HEK293T (cell line): ENCODE data around the gene IPO13.

ENCODE experiments used
- CTCF ChIA-PET: fragments of 350-600 bp; formaldehyde crosslinking; extraction: SDS; loops from one replicate; lab custom pipeline; 2021; ENCODE audit warnings: antibody characterized with exemption, inconsistent platforms; lab: Yijun Ruan, JAX
- POLR2A ChIA-PET: fragments of 350-600 bp; formaldehyde crosslinking; extraction: SDS; loops from one replicate; lab custom pipeline; 2020; ENCODE audit warnings: antibody characterized with exemption, inconsistent platforms; lab: Yijun Ruan, JAX
- DNase-seq: peaks from one replicate; pipeline ENCODE4 v3.0.0; 2012; ENCODE audit warnings: mixed read lengths; ENCODE audit errors: extremely low spot score
- ARNT ChIP-seq: fragments of 450-650 bp; IDR thresholded peaks from 2 replicates; pipeline ENCODE4 v1.6.1; 2017; ENCODE audit warnings: mild to moderate bottlenecking
- BHLHE40 ChIP-seq: fragments of 450-650 bp; IDR thresholded peaks from 2 replicates; pipeline ENCODE4 v1.6.1; 2016; ENCODE audit warnings: mild to moderate bottlenecking, moderate library complexity, borderline replicate concordance
- CTBP1 ChIP-seq: fragments of 450-650 bp; IDR thresholded peaks from 2 replicates; pipeline ENCODE4 v1.6.1; 2016; ENCODE audit warnings: borderline replicate concordance
- ELF4 ChIP-seq: fragments of 450-650 bp; IDR thresholded peaks from 2 replicates; pipeline ENCODE4 v1.6.1; 2017; ENCODE audit warnings: antibody characterized with exemption
- FOXA1 ChIP-seq: fragments of 450-650 bp; IDR thresholded peaks from 2 replicates; pipeline ENCODE4 v1.6.1; 2016; ENCODE audit warnings: mild to moderate bottlenecking
- FOXK2 ChIP-seq: fragments of 450-650 bp; IDR thresholded peaks from 2 replicates; pipeline ENCODE4 v1.6.1; 2016; ENCODE audit warnings: mild to moderate bottlenecking
- FOXM1 ChIP-seq: fragments of 450-650 bp; IDR thresholded peaks from 2 replicates; pipeline ENCODE4 v1.6.1; 2017; ENCODE audit warnings: mild to moderate bottlenecking, borderline replicate concordance
- HDGF ChIP-seq: fragments of 450-650 bp; IDR thresholded peaks from 2 replicates; pipeline ENCODE4 v1.6.1; 2017; ENCODE audit warnings: antibody characterized with exemption, borderline replicate concordance
- L3MBTL2 ChIP-seq: fragments of 450-650 bp; conservative IDR thresholded peaks from 2 replicates; pipeline ENCODE4 v1.6.1; 2016; ENCODE audit warnings: mild to moderate bottlenecking
- LEF1 ChIP-seq: fragments of 450-650 bp; IDR thresholded peaks from 2 replicates; pipeline ENCODE4 v1.6.1; 2017; ENCODE audit warnings: mild to moderate bottlenecking, borderline replicate concordance
- NFRKB ChIP-seq: fragments of 450-650 bp; IDR thresholded peaks from 2 replicates; pipeline ENCODE4 v1.6.1; 2016; ENCODE audit warnings: mild to moderate bottlenecking, moderate library complexity
- PKNOX1 ChIP-seq: fragments of 450-650 bp; IDR thresholded peaks from 2 replicates; pipeline ENCODE4 v1.6.1; 2016
- SP1 ChIP-seq: fragments of 450-650 bp; IDR thresholded peaks from 2 replicates; pipeline ENCODE4 v1.6.1; 2017
- SUZ12 ChIP-seq: fragments of 450-650 bp; IDR thresholded peaks from 2 replicates; pipeline ENCODE4 v1.6.1; 2016; ENCODE audit warnings: mild to moderate bottlenecking
- TARDBP ChIP-seq: fragments of 450-650 bp; IDR thresholded peaks from 2 replicates; pipeline ENCODE4 v1.6.1; 2016
- ZNF384 ChIP-seq: fragments of 450-650 bp; IDR thresholded peaks from 2 replicates; pipeline ENCODE4 v1.6.1; 2016

Gene IPO13

GRCh38 chr1:43946236-43947060 is at the start of gene IPO13:
IPO13 (plus strand) TSS chr1:43946950; CDS start chr1:43947601, 651 bp downstream.
- CTCF ChIA-PET: interaction anchor here (0.7 to 5.1 kb wide), 9 partner anchors 8 to 302 kb away, joined by 3 to 33 read pairs (median 5); no protein-coding TSS in a partner anchor
- POLR2A ChIA-PET: interaction anchor here (0.7 to 4.6 kb wide), 9 partner anchors 11 to 492 kb away, joined by 3 to 25 read pairs (median 5); partner anchors contain the start of genes ATP6V0B and B4GALT2
- DNase-seq: peak; percentile 97
- TF ChIP-seq BHLHE40: no peak
- no peak for TF ChIP-seq ZNF384
- no peak for TF ChIP-seq LEF1
- TF ChIP-seq HDGF: no peak
- TF ChIP-seq SP1: no peak
- peak; percentile 55; the same call in 1 of the 2 replicates for TF ChIP-seq ELF4
- TF ChIP-seq ARNT: no peak
- peak; percentile 72 for TF ChIP-seq L3MBTL2
- TF ChIP-seq FOXK2: no peak
- no peak for TF ChIP-seq SUZ12
- TF ChIP-seq PKNOX1: peak; percentile 86
- TF ChIP-seq CTBP1: no peak
- no peak for TF ChIP-seq NFRKB
- no peak for TF ChIP-seq TARDBP
- TF ChIP-seq FOXA1: no peak
- TF ChIP-seq FOXM1: no peak

GRCh38 chr1:43898981-43899380 is 47.8 kb upstream of the IPO13 start:
- no peak for TF ChIP-seq ELF4
- TF ChIP-seq CTBP1: no peak
- no peak for TF ChIP-seq LEF1
- no peak for TF ChIP-seq BHLHE40
- TF ChIP-seq HDGF: no peak
- no peak for TF ChIP-seq L3MBTL2
- no peak for TF ChIP-seq PKNOX1
- no peak for TF ChIP-seq TARDBP
- no peak for TF ChIP-seq FOXA1
- no peak for TF ChIP-seq ARNT
- no peak for TF ChIP-seq SUZ12
- TF ChIP-seq FOXM1: no peak
- TF ChIP-seq ZNF384: no peak
- TF ChIP-seq NFRKB: no peak
- no peak for TF ChIP-seq FOXK2
- TF ChIP-seq SP1: no peak
- CTCF ChIA-PET: no interaction called here
- no peak for DNase-seq
- POLR2A ChIA-PET: no interaction called here

- CTCF ChIA-PET: interaction anchor here (0.6 kb wide), 1 partner anchor 478 kb away, joined by 3 read pairs; no protein-coding TSS in a partner anchor
- POLR2A ChIA-PET: no interaction called here
- TF ChIP-seq L3MBTL2: no peak
- no peak for TF ChIP-seq PKNOX1
- TF ChIP-seq ARNT: no peak
- TF ChIP-seq BHLHE40: no peak
- TF ChIP-seq ZNF384: no peak
- no peak for TF ChIP-seq ELF4
- no peak for TF ChIP-seq CTBP1
- TF ChIP-seq TARDBP: no peak
- TF ChIP-seq FOXA1: no peak
- no peak for TF ChIP-seq SP1
- TF ChIP-seq FOXM1: no peak
- TF ChIP-seq FOXK2: no peak
- no peak for TF ChIP-seq HDGF
- no peak for TF ChIP-seq LEF1
- no peak for TF ChIP-seq NFRKB
- TF ChIP-seq SUZ12: no peak
- DNase-seq: no peak
These were observed 46.4 kb upstream of the IPO13 start for GRCh38 chr1:43900386-43900785.

GRCh38 chr1:43901196-43901961 is 45.4 kb upstream of the IPO13 start:
- TF ChIP-seq ELF4 (no peak), SP1 (no peak), ZNF384 (no peak), BHLHE40 (no peak)
- POLR2A ChIA-PET: no interaction called here
- CTCF ChIA-PET: interaction anchor here (0.9 kb wide), 1 partner anchor 34 kb away, joined by 3 read pairs; no protein-coding TSS in a partner anchor
- DNase-seq: no peak
